Testis (tissue), 3 donors: ENCODE data around the gene CNPY1. TPM values are rescaled to one million over a fixed set of nuclear protein-coding genes. Genes with fewer than 3 reads are reported as not detected.

ENCODE experiments used
- DNase-seq: peaks from one replicate; pipeline ENCODE4 v3.0.0-alpha.2; 2019
- H3K27ac ChIP-seq, 2 donors: fragments of 200-600 bp; sonication (generic); one replicate each; pipeline ENCODE4 v1.5.1; 2019
- H3K27me3 ChIP-seq: fragments of 200-600 bp; sonication (generic); one replicate; pipeline ENCODE4 v1.5.1; 2019
- H3K36me3 ChIP-seq: fragments of 200-600 bp; sonication (generic); one replicate; pipeline ENCODE4 v1.5.1; 2017; ENCODE audit warnings: low read depth; ENCODE audit errors: missing control alignments
- H3K4me1 ChIP-seq: fragments of 200-600 bp; sonication (generic); one replicate; pipeline ENCODE4 v1.5.1; 2019
- H3K4me3 ChIP-seq, 2 donors: fragments of 200-600 bp; sonication (generic); one replicate each; pipeline ENCODE4 v1.5.1; 2017 to 2019
- H3K9me3 ChIP-seq: fragments of 200-600 bp; sonication (generic); one replicate; pipeline ENCODE4 v1.5.1; 2017
- CTCF ChIP-seq, 3 experiments: fragments of 450-650 bp in 2 of 3; fragments of 200-600 bp in 1 of 3; sonication (generic) in 1 of 3; IDR thresholded peaks; one replicate each; pipeline ENCODE4 v1.5.1; 2016 to 2019; ENCODE audit warnings: antibody characterized with exemption in 3 of 3, mild to moderate bottlenecking in 2 of 3, moderate library complexity in 1 of 3
- POLR2A ChIP-seq: fragments of 450-650 bp; IDR thresholded peaks from one replicate; pipeline ENCODE4 v1.6.1; 2017; ENCODE audit warnings: antibody characterized with exemption, mild to moderate bottlenecking, moderate library complexity
- WGBS, 2 donors: methylation state at CpG; one replicate each; pipeline ENCODE4 v1.1.5; 2018; 5-methylcytosine and 5-hydroxymethylcytosine counted together
- intact Hi-C: fragments of 100-400 bp; cut with DNase I; formaldehyde crosslinking; loops from one replicate; pipeline ENCODE4 v1.15.1; 2023; ENCODE audit warnings: low total_unique reads
- polyA plus RNA-seq: library from polyadenylated mRNA; stranded (reverse); fragments of 350-450 nt; fragmentation: Illumina TruSeq; extraction: RNeasy Lipid Tissue Mini Kit (QIAGEN cat#74804); gene quantifications from one replicate; pipeline ENCODE4 v1.2.3, GENCODE V29; 2014; ENCODE audit warnings: low read depth, low replicate concordance; ENCODE audit not compliant: insufficient read depth
- total RNA-seq, 2 donors: library from RNA; depleted of rRNA; stranded (reverse); fragments of >200 nt; gene quantifications; one replicate each; pipeline ENCODE4 v1.2.3, GENCODE V29; 2016

Gene CNPY1
- total and polyA plus RNA-seq, 3 donors from 2014 or later = 0.25 to 0.47 (median 0.31) TPM

GRCh38 chr7:155581107-155581830 is 34.9 kb upstream of the CNPY1 start:
- no peak overlapping the region for H3K4me3 ChIP-seq
- no peaks in the 10 kb centered on the region for H3K36me3 ChIP-seq
- H3K9me3 ChIP-seq = no peaks in the 10 kb centered on the region
- H3K27me3 ChIP-seq = no peaks in the 10 kb centered on the region
- H3K4me1 ChIP-seq = peaks cover 6% of the 10 kb centered on the region
- intact Hi-C loops = no loop called here
- no peak overlapping the region for H3K27ac ChIP-seq
- no peak for TF ChIP-seq CTCF (IDR thresholded peaks at IDR 0.05)
- no peak for TF ChIP-seq POLR2A
- 65 to 66% methylated on average over 11 of the region's 11 CpGs for WGBS, 2 donors
- no peak for DNase-seq

GRCh38 chr7:155580367-155580766 is 34.0 kb upstream of the CNPY1 start:
- no peak overlapping the region for H3K4me3 ChIP-seq
- peaks cover 6% of the 10 kb centered on the region for H3K4me1 ChIP-seq
- TF ChIP-seq POLR2A = no peak
- TF ChIP-seq CTCF (IDR thresholded peaks at IDR 0.05) = no peak
- H3K36me3 ChIP-seq = no peaks in the 10 kb centered on the region
- intact Hi-C loops = no loop called here
- H3K27me3 ChIP-seq = no peaks in the 10 kb centered on the region
- WGBS, 2 donors = 68 to 83% methylated on average over 3 of the region's 3 CpGs
- no peak overlapping the region for H3K27ac ChIP-seq
- no peak for DNase-seq
- no peaks in the 10 kb centered on the region for H3K9me3 ChIP-seq

GRCh38 chr7:155579565-155579964 is 33.2 kb upstream of the CNPY1 start:
- Histone ChIP-seq H3K27ac (no peak overlapping the region), H3K4me3 (no peak overlapping the region), H3K27me3 (no peaks in the 10 kb centered on the region), H3K4me1 (no peaks in the 10 kb centered on the region), H3K36me3 (no peaks in the 10 kb centered on the region), H3K9me3 (no peaks in the 10 kb centered on the region)
- WGBS, 2 donors = 88 to 92% methylated on average over 12 to 13 of the region's 13 CpGs
- DNase-seq = no peak
- intact Hi-C loops = no loop called here
- TF ChIP-seq POLR2A (no peak), CTCF (IDR thresholded peaks at IDR 0.05) (no peak)

GRCh38 chr7:155578016-155578415 is 31.7 kb upstream of the CNPY1 start:
- intact Hi-C loops = no loop called here
- Histone ChIP-seq H3K4me3 (no peak overlapping the region), H3K27me3 (no peaks in the 10 kb centered on the region), H3K4me1 (no peaks in the 10 kb centered on the region), H3K36me3 (no peaks in the 10 kb centered on the region), H3K27ac (no peak overlapping the region), H3K9me3 (no peaks in the 10 kb centered on the region)
- TF ChIP-seq CTCF (IDR thresholded peaks at IDR 0.05) = no peak
- TF ChIP-seq POLR2A = no peak
- no peak for DNase-seq
- 90 to 93% methylated on average over 2 to 13 of the region's 13 CpGs for WGBS, 2 donors

GRCh38 chr7:155577509-155577905 is 31.1 kb upstream of the CNPY1 start:
- Histone ChIP-seq H3K9me3 (no peaks in the 10 kb centered on the region), H3K36me3 (no peaks in the 10 kb centered on the region), H3K27ac (no peak overlapping the region), H3K4me1 (no peaks in the 10 kb centered on the region), H3K4me3 (no peak overlapping the region), H3K27me3 (no peaks in the 10 kb centered on the region)
- WGBS, 2 donors = 66 to 89% methylated on average over 7 to 16 of the region's 16 CpGs
- intact Hi-C loops = no loop called here
- DNase-seq = no peak
- TF ChIP-seq CTCF (IDR thresholded peaks at IDR 0.05) (no peak), POLR2A (no peak)
